HCT116 (cell line): Measurements from ENCODE around the gene FMN2. TPM values are rescaled to one million over a fixed set of nuclear protein-coding genes. Genes with fewer than 3 reads are reported as not detected.

Experiments
- ATAC-seq: fragments of 200-7000 bp; cut with Tn5 transposase; 2 replicates; pipeline ENCODE4 v1.9.1; 2020; ENCODE audit warnings: mild to moderate bottlenecking, moderate library complexity
- BruUV-seq: library from RNA; stranded (reverse); fragments of 400-500 nt; replicated peaks from 2 replicates; lab custom pipeline; 2021; lab: Mats Ljungman, UMichigan
- CTCF ChIA-PET: fragments of 300-600 bp; sonication (Branson Sonifier 250); formaldehyde crosslinking; loops from one replicate; lab custom pipeline; 2021; ENCODE audit warnings: antibody characterized with exemption; lab: Charles Lee
- POLR2A ChIA-PET: fragments of 300-600, 350-600 bp; sonication (Branson Sonifier 250); formaldehyde crosslinking; loops from one replicate; lab custom pipeline; 2021; ENCODE audit warnings: antibody characterized with exemption; lab: Charles Lee
- RAD21 ChIA-PET, 2 experiments: fragments of 300-600 bp; sonication (Branson Sonifier 250); formaldehyde crosslinking; loops; one replicate each; lab custom pipeline; 2023; ENCODE audit warnings: low total read pairs in 2 of 2; ENCODE audit not compliant: uncharacterized antibody in 2 of 2, unreplicated experiment in 2 of 2, low non-redundant PET in 1 of 2; lab: Charles Lee
- DNase-seq: peaks from one replicate; pipeline ENCODE4 v3.0.0-alpha.2; 2010; ENCODE audit warnings: low read depth, low spot score
- H2AFZ ChIP-seq: fragments of 200-600 bp; shearing (Covaris generic), sonication (generic); 2 replicates; pipeline ENCODE4 v1.6.1; 2017; ENCODE audit warnings: low read depth, mixed run types, mixed read lengths, antibody characterized with exemption, low read length; ENCODE audit not compliant: poor library complexity, severe bottlenecking
- H3K27ac ChIP-seq: 2 replicates; pipeline ENCODE4 v1.5.1; 2012; ENCODE audit warnings: low read depth, low read length
- H3K27me3 ChIP-seq: fragments of 200-600 bp; sonication (generic); 2 replicates; pipeline ENCODE4 v1.6.1; 2016; ENCODE audit warnings: mixed run types, low read length, mixed read lengths; ENCODE audit not compliant: insufficient read depth
- H3K36me3 ChIP-seq, 2 experiments: fragments of 200-500 bp in 1 of 2; fragments of 200-600 bp in 1 of 2; sonication (Bioruptor generic) in 1 of 2; sonication (generic) in 1 of 2; 2 replicates each; pipeline versions ENCODE4 v1.5.1 to v1.6.1; 2014 to 2016; ENCODE audit warnings: low read length in 2 of 2, inconsistent platforms in 1 of 2, mixed read lengths in 1 of 2, mixed run types in 1 of 2; ENCODE audit not compliant: insufficient read depth in 2 of 2, control insufficient read depth in 1 of 2
- H3K4me1 ChIP-seq, 2 experiments: fragments of 200-600 bp in 1 of 2; sonication (generic) in 1 of 2; 2 replicates each; pipeline versions ENCODE4 v1.5.1 to v1.6.1; 2012 to 2017; ENCODE audit warnings: low read length in 2 of 2, inconsistent platforms in 1 of 2, mild to moderate bottlenecking in 1 of 2, mixed read lengths in 1 of 2, mixed run types in 1 of 2, moderate library complexity in 1 of 2; ENCODE audit not compliant: insufficient read depth in 2 of 2, control insufficient read depth in 1 of 2
- H3K4me2 ChIP-seq: fragments of 200-600 bp; sonication (generic); 2 replicates; pipeline ENCODE4 v1.6.1; 2017; ENCODE audit warnings: mixed run types, low read length, mixed read lengths
- H3K4me3 ChIP-seq, 2 experiments: fragments of 200-600 bp in 1 of 2; sonication (generic) in 1 of 2; replicated peaks in 1 of 2; 2 replicates each; pipeline ENCODE4 v1.5.1; 2011 to 2016; ENCODE audit warnings: low read length in 2 of 2, control low read depth in 1 of 2, low read depth in 1 of 2, mild to moderate bottlenecking in 1 of 2, mixed read lengths in 1 of 2, mixed run types in 1 of 2
- H3K79me2 ChIP-seq: fragments of 200-600 bp; sonication (generic); 2 replicates; pipeline ENCODE4 v1.6.1; 2017; ENCODE audit warnings: mild to moderate bottlenecking, mixed run types, low read length, moderate library complexity, mixed read lengths; ENCODE audit not compliant: insufficient read depth
- H3K9ac ChIP-seq: fragments of 200-600 bp; sonication (generic); 2 replicates; pipeline ENCODE4 v1.6.1; 2016; ENCODE audit warnings: low read length, mixed read lengths
- H3K9me2 ChIP-seq: fragments of 200-600 bp; sonication (generic), shearing (Covaris generic); 2 replicates; pipeline ENCODE4 v1.6.1; 2017; ENCODE audit warnings: mixed run types, mild to moderate bottlenecking, moderate library complexity; ENCODE audit not compliant: insufficient read depth
- H3K9me3 ChIP-seq, 2 experiments: fragments of 200-500 bp in 1 of 2; fragments of 200-600 bp in 1 of 2; sonication (Bioruptor generic) in 1 of 2; sonication (generic) in 1 of 2; 2 replicates each; pipeline ENCODE4 v1.6.1; 2014 to 2017; ENCODE audit warnings: low read length in 2 of 2, mixed read lengths in 2 of 2, inconsistent platforms in 1 of 2, low read depth in 1 of 2, mild to moderate bottlenecking in 1 of 2, mixed run types in 1 of 2, moderate library complexity in 1 of 2; ENCODE audit not compliant: control insufficient read depth in 1 of 2, insufficient read depth in 1 of 2
- H4K20me1 ChIP-seq: fragments of 200-600 bp; sonication (generic), shearing (Covaris generic); 2 replicates; pipeline ENCODE4 v1.6.1; 2017; ENCODE audit warnings: mixed run types, mild to moderate bottlenecking, moderate library complexity; ENCODE audit not compliant: insufficient read depth
- ATF3 ChIP-seq: IDR thresholded peaks from 2 replicates; pipeline ENCODE4 v1.6.1; 2012
- CEBPB ChIP-seq: IDR thresholded peaks from 2 replicates; pipeline ENCODE4 v1.6.1; 2012; ENCODE audit warnings: low read depth
- CTCF ChIP-seq, 3 experiments: fragments of 200-600 bp in 1 of 3; sonication (generic) in 1 of 3; IDR thresholded peaks in 2 of 3; conservative IDR thresholded peaks in 1 of 3; 2 replicates each; pipeline ENCODE4 v1.5.1; 2012 to 2017; ENCODE audit warnings: low read depth in 2 of 3, low read length in 2 of 3, antibody characterized with exemption in 1 of 3, borderline replicate concordance in 1 of 3, control low read depth in 1 of 3, mild to moderate bottlenecking in 1 of 3, mixed read lengths in 1 of 3, mixed run types in 1 of 3, moderate library complexity in 1 of 3; ENCODE audit not compliant: insufficient read depth in 1 of 3
- ELF1 ChIP-seq: IDR thresholded peaks from 2 replicates; pipeline ENCODE4 v1.6.1; 2012; ENCODE audit warnings: low read depth, borderline replicate concordance
- EZH2phosphoT487 ChIP-seq: fragments of 200-600 bp; IDR thresholded peaks from 2 replicates; pipeline ENCODE4 v1.6.1; 2018; ENCODE audit warnings: antibody characterized with exemption, borderline replicate concordance
- FOSL1 ChIP-seq: IDR thresholded peaks from 2 replicates; pipeline ENCODE4 v1.6.1; 2012; ENCODE audit warnings: low read depth
- POLR2AphosphoS5 ChIP-seq: IDR thresholded peaks from 2 replicates; pipeline ENCODE4 v1.6.1; 2011; ENCODE audit warnings: mild to moderate bottlenecking, low read depth, low read length, moderate library complexity
- SP1 ChIP-seq: IDR thresholded peaks from 2 replicates; pipeline ENCODE4 v1.6.1; 2012; ENCODE audit warnings: low read depth
- TCF7L2 ChIP-seq: IDR thresholded peaks from 2 replicates; pipeline ENCODE4 v1.7.0; 2011; ENCODE audit warnings: borderline replicate concordance, inconsistent platforms; ENCODE audit not compliant: insufficient read depth, insufficient read length; ENCODE audit errors: extremely low read depth
- YY1 ChIP-seq: IDR thresholded peaks from 2 replicates; pipeline ENCODE4 v1.6.1; 2011; ENCODE audit warnings: low read length, low read depth, moderate library complexity, mild to moderate bottlenecking; ENCODE audit not compliant: insufficient replicate concordance; ENCODE audit errors: extremely low read depth
- ZFX ChIP-seq: fragments of 450-650 bp; IDR thresholded peaks from 2 replicates; pipeline ENCODE4 v1.6.1; 2017
- intact Hi-C: fragments of 100-400 bp; cut with micrococcal nuclease; formaldehyde crosslinking; loops from 2 replicates; pipeline ENCODE4 v1.10.0; 2022
- total RNA-seq: library from RNA; stranded (reverse); gene quantifications from one replicate; pipeline ENCODE4 v1.2.1, GENCODE V29; 2021; ENCODE audit not compliant: unreplicated experiment

The FMN2 gene
- total RNA-seq, 1 experiment from 2014 or later = not detected

- TF ChIP-seq ZFX (no peak), POLR2AphosphoS5 (no peak)
- ATAC-seq = no peak
- Histone ChIP-seq H2AFZ (no peak overlapping the region), H3K9ac (no peak overlapping the region), H3K9me2 (no peaks in the 10 kb centered on the region), H3K27ac (no peak overlapping the region), H3K9me3 (peaks cover 0 to 3% of the 10 kb centered on the region in 2 experiments; a peak in 2 of 4 replicates), H3K4me3 (no peak overlapping the region), H4K20me1 (no peaks in the 10 kb centered on the region), H3K79me2 (no peaks in the 10 kb centered on the region), H3K36me3 (no peaks in the 10 kb centered on the region), H3K27me3 (no peaks in the 10 kb centered on the region), H3K4me1 (no peaks in the 10 kb centered on the region), H3K4me2 (no peak overlapping the region)
- no peak for DNase-seq
- intact Hi-C loops = no loop called here
- BruUV-seq = no TSS peak
- POLR2A ChIA-PET = no interaction called here
- CTCF ChIA-PET = no interaction called here
- RAD21 ChIA-PET = no interaction called here
These were observed 44.7 kb downstream of the FMN2 start for GRCh38 chr1:240136402-240136801.

GRCh38 chr1:240138867-240139266 lies 47.2 kb downstream of the FMN2 start:
- no peak for DNase-seq
- BruUV-seq = no TSS peak
- H3K9me2 ChIP-seq = no peaks in the 10 kb centered on the region
- ChIA-PET POLR2A (no interaction called here), RAD21 (no interaction called here), CTCF (no interaction called here)
- no peaks in the 10 kb centered on the region for H4K20me1 ChIP-seq
- no peaks in the 10 kb centered on the region for H3K36me3 ChIP-seq
- no peak overlapping the region for H3K4me2 ChIP-seq
- intact Hi-C loops = no loop called here
- H3K79me2 ChIP-seq = no peaks in the 10 kb centered on the region
- 0 out of 4 replicates have a peak, but pooled peaks cover 0 to 3% of the 10 kb centered on the region in 2 experiments for H3K9me3 ChIP-seq
- H2AFZ ChIP-seq = no peak overlapping the region
- no peaks in the 10 kb centered on the region for H3K27me3 ChIP-seq
- no peak overlapping the region for H3K9ac ChIP-seq
- no peaks in the 10 kb centered on the region for H3K4me1 ChIP-seq
- no peak overlapping the region for H3K27ac ChIP-seq
- H3K4me3 ChIP-seq = no peak overlapping the region
- no peak for ATAC-seq
- TF ChIP-seq TCF7L2 = no peak
- TF ChIP-seq CEBPB = no peak
- TF ChIP-seq EZH2phosphoT487 = no peak
- TF ChIP-seq FOSL1 = no peak
- no peak for TF ChIP-seq ZFX
- TF ChIP-seq CTCF (IDR thresholded peaks at IDR 0.05 in 2 of 3, conservative IDR thresholded peaks at IDR 0.05 in 1 of 3; ENCODE audit: borderline replicate concordance in 1 of 3, insufficient read depth in 1 of 3, low read depth in 2 of 3, low read length in 2 of 3) = no peak
- no peak for TF ChIP-seq ELF1
- no peak for TF ChIP-seq ATF3
- no peak for TF ChIP-seq YY1
- no peak for TF ChIP-seq SP1
